ENCODE data around the gene METAP1D. TPM values are rescaled to one million over a fixed set of nuclear protein-coding genes. Genes with fewer than 3 reads are reported as not detected.
A peak's percentile ranks its signal among the peaks of the same experiment; 100 is the strongest.

The METAP1D gene
- polyA plus RNA-seq, 1 experiment: 8.3 TPM

- H3K4me3 ChIP-seq (ENCODE audit: low read depth, low read length): peak overlapping the region; percentile 63
- CTCF ChIA-PET: interaction anchor here (0.5 to 0.9 kb wide), 2 partner anchors 25 to 500 kb away, joined by 3 read pairs; no protein-coding TSS in a partner anchor
- POLR2A ChIA-PET: no interaction called here
Observed at GRCh38 chr2:172087207-172087779, 87.5 kb downstream of the METAP1D start.

GRCh38 chr2:172087780-172088244, 88.1 kb downstream of the METAP1D start:
- Histone ChIP-seq H3K4me3 (ENCODE audit: low read depth, low read length) (peak overlapping the region; percentile 63), H3K27me3 (ENCODE audit: control insufficient read depth, insufficient read depth, low read length) (peaks cover 84% of the 10 kb centered on the region), H3K27ac (ENCODE audit: low read depth, low read length) (peak overlapping the region; percentile 31), H3K9me3 (ENCODE audit: control insufficient read depth, insufficient read depth, low read length) (peaks cover 19% of the 10 kb centered on the region)
- TF ChIP-seq CTCF (IDR thresholded peaks at IDR 0.05; ENCODE audit: low read depth, low read length): no peak
- POLR2A ChIA-PET: no interaction called here
- DNase-seq (ENCODE audit: low read depth, low spot score): no peak
- CTCF ChIA-PET: interaction anchor here (0.5 kb wide), 1 partner anchor 500 kb away, joined by 3 read pairs; no protein-coding TSS in a partner anchor

More at GRCh38 chr2:172087207-172087779, 87.5 kb downstream of the METAP1D start:
- H3K27me3 ChIP-seq (ENCODE audit: control insufficient read depth, insufficient read depth, low read length): peaks cover 84% of the 10 kb centered on the region
- no peak for TF ChIP-seq CTCF (IDR thresholded peaks at IDR 0.05; ENCODE audit: low read depth, low read length)
- peaks cover 19% of the 10 kb centered on the region for H3K9me3 ChIP-seq (ENCODE audit: control insufficient read depth, insufficient read depth, low read length)
- DNase-seq (ENCODE audit: low read depth, low spot score): no peak
- peak overlapping the region; percentile 31 for H3K27ac ChIP-seq (ENCODE audit: low read depth, low read length)

GRCh38 chr2:172088245-172089004, 88.7 kb downstream of the METAP1D start:
- peak overlapping the region; percentile 63 for H3K4me3 ChIP-seq (ENCODE audit: low read depth, low read length)
- H3K27me3 ChIP-seq (ENCODE audit: control insufficient read depth, insufficient read depth, low read length): peaks cover 84% of the 10 kb centered on the region
- peak overlapping the region; percentile 31 for H3K27ac ChIP-seq (ENCODE audit: low read depth, low read length)
- ChIA-PET CTCF (interaction anchor here (0.5 kb wide), 1 partner anchor 501 kb away, joined by 3 read pairs; no protein-coding TSS in a partner anchor), POLR2A (no interaction called here)
- no peak for DNase-seq (ENCODE audit: low read depth, low spot score)
- H3K9me3 ChIP-seq (ENCODE audit: control insufficient read depth, insufficient read depth, low read length): peaks cover 15% of the 10 kb centered on the region
- no peak for TF ChIP-seq CTCF (IDR thresholded peaks at IDR 0.05; ENCODE audit: low read depth, low read length)

GRCh38 chr2:172089005-172089504, 89.3 kb downstream of the METAP1D start:
- H3K27me3 ChIP-seq (ENCODE audit: control insufficient read depth, insufficient read depth, low read length): peaks cover 84% of the 10 kb centered on the region
- ChIA-PET CTCF (no interaction called here), POLR2A (no interaction called here)
- DNase-seq (ENCODE audit: low read depth, low spot score): no peak
- no peak overlapping the region for H3K4me3 ChIP-seq (ENCODE audit: low read depth, low read length)
- no peak overlapping the region for H3K27ac ChIP-seq (ENCODE audit: low read depth, low read length)
- peaks cover 15% of the 10 kb centered on the region for H3K9me3 ChIP-seq (ENCODE audit: control insufficient read depth, insufficient read depth, low read length)
- no peak for TF ChIP-seq CTCF (IDR thresholded peaks at IDR 0.05; ENCODE audit: low read depth, low read length)

GRCh38 chr2:172089633-172090032, 89.9 kb downstream of the METAP1D start:
- POLR2A ChIA-PET: no interaction called here

More at GRCh38 chr2:172089633-172090032, 89.9 kb downstream of the METAP1D start:
- Histone ChIP-seq H3K27me3 (ENCODE audit: control insufficient read depth, insufficient read depth, low read length) (peaks cover 81% of the 10 kb centered on the region), H3K4me3 (ENCODE audit: low read depth, low read length) (no peak overlapping the region), H3K27ac (ENCODE audit: low read depth, low read length) (no peak overlapping the region), H3K9me3 (ENCODE audit: control insufficient read depth, insufficient read depth, low read length) (peaks cover 15% of the 10 kb centered on the region)
- no peak for DNase-seq (ENCODE audit: low read depth, low spot score)
- CTCF ChIA-PET: no interaction called here
- TF ChIP-seq CTCF (IDR thresholded peaks at IDR 0.05; ENCODE audit: low read depth, low read length): no peak
